Sigmoid colon (tissue), 7 donors: ENCODE data around the gene NRTN. TPM values are rescaled to one million over a fixed set of nuclear protein-coding genes. Genes with fewer than 3 reads are reported as not detected.
A peak's percentile ranks its signal among the peaks of the same experiment; 100 is the strongest.

ENCODE experiments used
- DNase-seq: peaks from one replicate; pipeline ENCODE4 v3.0.0-alpha.2; 2019
- H3K27ac ChIP-seq, 4 donors: fragments of 200-600 bp; sonication (generic); one replicate each; pipeline ENCODE4 v1.5.1; 2016 to 2019; ENCODE audit warnings: mild to moderate bottlenecking in 1 of 4
- H3K27me3 ChIP-seq, 3 donors: fragments of 200-600 bp; sonication (generic); one replicate each; pipeline ENCODE4 v1.5.1; 2019; ENCODE audit warnings: mild to moderate bottlenecking in 1 of 3
- H3K36me3 ChIP-seq, 4 donors: fragments of 200-600 bp; sonication (generic); one replicate each; pipeline ENCODE4 v1.5.1; 2016 to 2019
- H3K4me1 ChIP-seq, 4 donors: fragments of 200-600 bp; sonication (generic); one replicate each; pipeline ENCODE4 v1.5.1; 2017 to 2019
- H3K4me3 ChIP-seq, 4 donors: fragments of 200-600 bp; sonication (generic); one replicate each; pipeline ENCODE4 v1.5.1; 2017 to 2019; ENCODE audit warnings: mild to moderate bottlenecking in 2 of 4, moderate library complexity in 1 of 4
- H3K9me3 ChIP-seq, 4 donors: fragments of 200-600 bp in 3 of 4; sonication (generic) in 3 of 4; one replicate each; pipeline versions ENCODE4 v1.5.1 to v1.6.1; 2013 to 2019
- EP300 ChIP-seq, 4 donors: sonication (generic); formaldehyde crosslinking; IDR thresholded peaks; one replicate each; pipeline ENCODE4 v1.6.1; 2017; ENCODE audit warnings: antibody characterized with exemption in 4 of 4
- POLR2A ChIP-seq, 2 donors: fragments of 450-650 bp; IDR thresholded peaks; one replicate each; pipeline ENCODE4 v1.6.1; 2016; ENCODE audit warnings: antibody characterized with exemption in 2 of 2, mild to moderate bottlenecking in 2 of 2, moderate library complexity in 2 of 2
- POLR2AphosphoS5 ChIP-seq, 4 donors: sonication (generic); formaldehyde crosslinking; IDR thresholded peaks; one replicate each; pipeline ENCODE4 v1.6.1; 2017; ENCODE audit warnings: antibody characterized with exemption in 4 of 4
- WGBS, 2 donors: extraction: QIAGEN DNeasy Blood & Tissue Kit; methylation state at CpG; one replicate each; pipeline ENCODE4 v1.1.7; 2013; 5-methylcytosine and 5-hydroxymethylcytosine counted together
- intact Hi-C: fragments of 100-400 bp; cut with DNase I; formaldehyde crosslinking; loops from one replicate; pipeline ENCODE4 v1.15.1; 2023
- polyA plus RNA-seq, 3 donors: library from polyadenylated mRNA; stranded (reverse); fragments of 200-250 nt; gene quantifications; one replicate each; pipeline ENCODE4 v1.2.3, GENCODE V29; 2013
- total RNA-seq, 4 donors: library from RNA; depleted of rRNA; stranded (reverse); fragments of >200 nt; gene quantifications; one replicate each; pipeline ENCODE4 v1.1.0, GENCODE V29; 2016
- TF ChIP-seq, protein P1 (sequence below), 4 experiments: fragments of 450-650 bp in 3 of 4; fragments of 200-600 bp in 1 of 4; IDR thresholded peaks; one replicate each; pipeline ENCODE4 v1.5.1; 2016 to 2019; ENCODE audit warnings: antibody characterized with exemption in 4 of 4, mild to moderate bottlenecking in 3 of 4, moderate library complexity in 2 of 4
- donor health status: healthy with polysubstance abuse.
- donor health status: Bipolar disorder and iron deficiency.
- donor health status: healthy.

The NRTN gene
- total and polyA plus RNA-seq, 7 donors: 1.7 to 12.2 (median 6.6) TPM; not detected in 2

DNA sequence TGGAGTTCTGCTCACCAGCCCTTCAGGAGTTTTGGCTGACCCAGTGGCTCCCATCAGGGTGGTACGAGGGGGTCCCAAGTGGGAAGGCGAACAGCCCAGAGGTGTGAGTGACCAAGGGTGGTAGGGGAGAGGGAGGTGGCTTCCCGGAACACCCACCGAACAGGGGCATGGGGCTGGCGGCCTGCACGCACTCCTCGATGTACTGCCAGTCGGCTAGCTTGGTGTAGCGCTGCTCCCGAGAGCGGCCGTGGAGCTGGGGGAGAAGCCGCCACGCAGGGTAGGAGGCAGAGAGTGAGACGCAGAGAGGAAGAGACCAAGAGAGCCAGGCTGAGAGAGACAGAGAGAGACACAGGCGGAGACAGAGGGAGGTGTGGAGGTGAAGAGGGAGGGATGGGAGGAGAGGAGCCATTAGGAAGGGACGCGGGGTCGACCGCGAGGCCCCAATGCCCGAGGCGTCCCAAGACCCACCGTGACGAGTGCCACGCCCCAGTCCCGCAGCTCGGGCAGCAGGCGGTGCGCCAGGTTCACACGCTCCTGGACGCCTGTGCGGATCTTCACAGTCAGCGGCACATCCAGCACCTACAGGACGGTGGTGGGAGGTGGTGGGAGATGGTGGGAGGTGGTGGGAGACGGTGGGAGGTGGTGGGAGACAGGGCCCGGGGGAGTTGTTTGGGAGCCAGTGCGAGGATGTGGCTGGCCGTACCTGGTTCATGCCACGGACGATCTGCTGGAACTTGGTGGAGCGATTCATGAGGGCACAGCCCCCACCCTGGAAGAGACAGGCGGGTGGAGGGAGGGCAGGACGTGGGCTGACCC lies 18.1 kb upstream of the NRTN start:
- Histone ChIP-seq H3K27me3 (no peaks in the 10 kb centered on the region), H3K27ac (no peak overlapping the region), H3K4me3 (no peak overlapping the region), H3K4me1 (peaks cover 2 to 9% (median 9%) of the 10 kb centered on the region in 4 donors), H3K9me3 (no peaks in the 10 kb centered on the region), H3K36me3 (peaks cover 36 to 63% (median 49%) of the 10 kb centered on the region in 4 donors)
- 89 to 93% methylated on average over 44 of the region's 44 CpGs for WGBS, 2 donors
- intact Hi-C loops: no loop called here
- no peak for TF ChIP-seq POLR2AphosphoS5 (IDR thresholded peaks at IDR 0.05)
- TF ChIP-seq, protein P1, sequence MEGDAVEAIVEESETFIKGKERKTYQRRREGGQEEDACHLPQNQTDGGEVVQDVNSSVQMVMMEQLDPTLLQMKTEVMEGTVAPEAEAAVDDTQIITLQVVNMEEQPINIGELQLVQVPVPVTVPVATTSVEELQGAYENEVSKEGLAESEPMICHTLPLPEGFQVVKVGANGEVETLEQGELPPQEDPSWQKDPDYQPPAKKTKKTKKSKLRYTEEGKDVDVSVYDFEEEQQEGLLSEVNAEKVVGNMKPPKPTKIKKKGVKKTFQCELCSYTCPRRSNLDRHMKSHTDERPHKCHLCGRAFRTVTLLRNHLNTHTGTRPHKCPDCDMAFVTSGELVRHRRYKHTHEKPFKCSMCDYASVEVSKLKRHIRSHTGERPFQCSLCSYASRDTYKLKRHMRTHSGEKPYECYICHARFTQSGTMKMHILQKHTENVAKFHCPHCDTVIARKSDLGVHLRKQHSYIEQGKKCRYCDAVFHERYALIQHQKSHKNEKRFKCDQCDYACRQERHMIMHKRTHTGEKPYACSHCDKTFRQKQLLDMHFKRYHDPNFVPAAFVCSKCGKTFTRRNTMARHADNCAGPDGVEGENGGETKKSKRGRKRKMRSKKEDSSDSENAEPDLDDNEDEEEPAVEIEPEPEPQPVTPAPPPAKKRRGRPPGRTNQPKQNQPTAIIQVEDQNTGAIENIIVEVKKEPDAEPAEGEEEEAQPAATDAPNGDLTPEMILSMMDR (IDR thresholded peaks at IDR 0.05): no peak
- no peak for TF ChIP-seq EP300 (IDR thresholded peaks at IDR 0.05)
- TF ChIP-seq POLR2A (IDR thresholded peaks at IDR 0.05): no peak
- peak; percentile 63 for DNase-seq

DNA sequence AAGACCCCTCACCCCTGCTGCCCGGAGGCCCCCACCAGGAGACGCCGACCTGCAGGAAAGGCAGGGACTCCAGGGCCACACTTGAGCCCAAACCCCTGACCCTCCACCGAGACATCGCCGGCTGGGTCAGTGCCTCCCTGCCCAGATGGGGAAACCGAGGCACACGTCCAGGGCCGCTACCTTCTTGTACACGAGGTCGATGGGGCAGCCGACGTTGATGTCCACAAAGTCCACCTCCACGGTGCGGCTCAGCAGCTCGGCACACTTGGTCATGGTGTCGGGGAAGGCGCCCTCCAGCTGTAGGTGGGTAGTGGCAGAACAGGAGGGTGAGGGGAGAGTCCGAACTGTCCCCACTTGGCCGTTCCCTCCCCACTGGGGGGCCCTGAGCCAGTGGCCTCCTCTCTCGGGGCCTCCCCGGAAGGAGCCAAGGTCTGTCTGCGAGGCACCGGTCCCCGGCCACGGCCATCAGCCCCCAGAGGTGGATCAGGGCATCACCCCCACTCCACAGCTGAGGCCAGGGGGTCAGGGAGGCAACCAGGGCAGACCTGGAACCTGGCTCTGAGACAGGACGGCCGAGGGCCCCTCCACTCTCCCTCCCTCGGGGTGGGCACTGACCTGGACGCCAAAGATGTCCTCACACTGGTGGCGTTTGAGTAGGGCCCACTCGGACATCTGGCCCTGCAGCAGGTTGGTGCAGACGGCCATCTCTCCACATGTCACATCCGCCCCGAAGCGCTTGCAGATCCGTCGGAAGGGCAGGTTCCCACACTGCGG lies 17.3 kb upstream of the NRTN start:
- H3K9me3 ChIP-seq: no peaks in the 10 kb centered on the region
- intact Hi-C loops: no loop called here
- DNase-seq: peak; percentile 65
- H3K36me3 ChIP-seq: peaks cover 36 to 63% (median 49%) of the 10 kb centered on the region in 4 donors
- H3K27ac ChIP-seq: no peak overlapping the region
- 94% methylated on average over 39 of the region's 39 CpGs for WGBS, 2 donors
- H3K4me3 ChIP-seq: no peak overlapping the region
- TF ChIP-seq EP300 (IDR thresholded peaks at IDR 0.05): no peak
- TF ChIP-seq, protein P1 (IDR thresholded peaks at IDR 0.05): no peak
- no peak for TF ChIP-seq POLR2AphosphoS5 (IDR thresholded peaks at IDR 0.05)
- no peak for TF ChIP-seq POLR2A (IDR thresholded peaks at IDR 0.05)
- H3K4me1 ChIP-seq: peaks cover 2 to 9% (median 9%) of the 10 kb centered on the region in 4 donors
- no peaks in the 10 kb centered on the region for H3K27me3 ChIP-seq

DNA sequence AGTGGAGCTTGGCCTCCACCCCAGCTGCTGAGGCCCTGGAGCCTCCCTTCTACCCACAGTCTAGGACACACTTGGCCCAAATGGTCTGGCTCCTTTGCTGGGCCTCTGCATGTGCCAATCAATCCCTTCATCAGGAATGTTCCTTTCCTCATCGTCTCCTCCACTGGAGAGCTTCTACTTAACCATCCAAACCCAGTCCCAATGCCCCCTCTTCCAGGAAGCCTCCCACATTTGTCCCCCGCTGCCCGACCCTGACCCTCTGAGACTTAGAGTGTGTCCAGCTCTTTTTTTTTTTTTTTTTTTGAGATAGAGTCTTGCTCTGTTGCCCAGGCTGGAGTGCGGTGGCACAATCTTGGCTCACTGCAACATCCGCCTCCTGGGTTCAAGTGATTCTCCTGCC lies 16.4 kb upstream of the NRTN start:
- H3K27ac ChIP-seq: no peak overlapping the region
- no peaks in the 10 kb centered on the region for H3K9me3 ChIP-seq
- no peak overlapping the region for H3K4me3 ChIP-seq
- no peak for DNase-seq
- H3K4me1 ChIP-seq: peaks cover 2 to 9% (median 9%) of the 10 kb centered on the region in 4 donors
- no peaks in the 10 kb centered on the region for H3K27me3 ChIP-seq
- TF ChIP-seq, protein P1 (IDR thresholded peaks at IDR 0.05): no peak
- TF ChIP-seq POLR2A (IDR thresholded peaks at IDR 0.05) (no peak), POLR2AphosphoS5 (IDR thresholded peaks at IDR 0.05) (no peak), EP300 (IDR thresholded peaks at IDR 0.05) (no peak)
- intact Hi-C loops: no loop called here
- H3K36me3 ChIP-seq: peaks cover 36 to 63% (median 49%) of the 10 kb centered on the region in 4 donors
- 89 to 96% methylated on average over 5 of the region's 5 CpGs for WGBS, 2 donors

DNA sequence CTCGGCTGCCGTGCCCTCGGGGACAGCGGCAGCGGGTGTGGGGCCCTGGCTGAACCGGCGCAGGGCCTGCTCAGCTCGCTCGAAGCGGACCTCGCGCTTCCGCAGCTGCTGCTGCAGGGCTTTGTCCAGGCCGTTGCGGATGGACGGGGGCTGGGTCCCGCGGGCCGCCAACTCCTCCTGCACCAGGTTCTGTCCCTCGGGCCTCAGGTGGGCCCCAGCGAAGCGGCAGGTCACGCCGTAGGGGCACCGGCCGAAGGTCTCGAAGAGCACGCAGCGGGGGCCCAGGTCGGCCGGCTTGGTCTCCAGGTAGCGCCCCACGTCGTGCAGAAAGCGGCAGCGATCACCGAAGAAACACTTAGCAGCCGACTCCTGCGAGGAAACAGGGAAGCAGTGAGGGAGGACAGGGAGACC lies 15.5 kb upstream of the NRTN start:
- peaks cover 2 to 9% (median 9%) of the 10 kb centered on the region in 4 donors for H3K4me1 ChIP-seq
- intact Hi-C loops: no loop called here
- TF ChIP-seq POLR2AphosphoS5 (IDR thresholded peaks at IDR 0.05): no peak
- TF ChIP-seq EP300 (IDR thresholded peaks at IDR 0.05): no peak
- no peak for TF ChIP-seq POLR2A (IDR thresholded peaks at IDR 0.05)
- TF ChIP-seq, protein P1 (IDR thresholded peaks at IDR 0.05): no peak
- H3K4me3 ChIP-seq: no peak overlapping the region
- H3K27ac ChIP-seq: no peak overlapping the region
- no peaks in the 10 kb centered on the region for H3K9me3 ChIP-seq
- no peaks in the 10 kb centered on the region for H3K27me3 ChIP-seq
- H3K36me3 ChIP-seq: peaks cover 36 to 58% (median 48%) of the 10 kb centered on the region in 4 donors
- no peak for DNase-seq
- 96 to 97% methylated on average over 39 of the region's 39 CpGs for WGBS, 2 donors
